ENCODE measurements around the gene BOK. TPM values are rescaled to one million over a fixed set of nuclear protein-coding genes. Genes with fewer than 3 reads are reported as not detected.

The BOK gene
- total RNA-seq, 4 donors from 2014 or later = 49.6 to 81.6 (median 71.4) TPM

DNA sequence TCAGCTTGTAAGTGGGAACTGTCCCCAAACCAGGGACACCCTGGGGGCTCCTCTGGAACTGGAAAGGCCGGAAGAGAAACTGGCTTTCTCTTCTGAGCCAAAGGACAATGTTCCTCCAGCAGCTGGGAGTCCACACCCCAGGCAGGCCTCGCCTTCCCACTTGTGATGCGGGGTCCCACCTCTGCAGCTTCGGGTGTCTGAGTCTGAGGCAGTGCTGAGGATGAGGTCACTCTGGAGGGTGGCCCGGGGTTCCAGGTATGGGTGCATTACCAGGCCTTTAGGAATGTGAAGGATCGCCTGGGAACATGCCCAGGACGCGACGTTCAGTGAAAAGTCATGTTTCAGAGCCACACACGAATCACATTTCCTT is 18.2 kb upstream of the BOK start:
- H3K4me3 ChIP-seq = peak overlapping the region; percentile 22 to 51 (median 32)
- no peak for DNase-seq (ENCODE audit: low spot score in 2 of 2)
- peaks cover 0 to 21% (median 8%) of the 10 kb centered on the region in 4 donors for H3K4me1 ChIP-seq
- H3K36me3 ChIP-seq = no peaks in the 10 kb centered on the region
- TF ChIP-seq, protein P1, sequence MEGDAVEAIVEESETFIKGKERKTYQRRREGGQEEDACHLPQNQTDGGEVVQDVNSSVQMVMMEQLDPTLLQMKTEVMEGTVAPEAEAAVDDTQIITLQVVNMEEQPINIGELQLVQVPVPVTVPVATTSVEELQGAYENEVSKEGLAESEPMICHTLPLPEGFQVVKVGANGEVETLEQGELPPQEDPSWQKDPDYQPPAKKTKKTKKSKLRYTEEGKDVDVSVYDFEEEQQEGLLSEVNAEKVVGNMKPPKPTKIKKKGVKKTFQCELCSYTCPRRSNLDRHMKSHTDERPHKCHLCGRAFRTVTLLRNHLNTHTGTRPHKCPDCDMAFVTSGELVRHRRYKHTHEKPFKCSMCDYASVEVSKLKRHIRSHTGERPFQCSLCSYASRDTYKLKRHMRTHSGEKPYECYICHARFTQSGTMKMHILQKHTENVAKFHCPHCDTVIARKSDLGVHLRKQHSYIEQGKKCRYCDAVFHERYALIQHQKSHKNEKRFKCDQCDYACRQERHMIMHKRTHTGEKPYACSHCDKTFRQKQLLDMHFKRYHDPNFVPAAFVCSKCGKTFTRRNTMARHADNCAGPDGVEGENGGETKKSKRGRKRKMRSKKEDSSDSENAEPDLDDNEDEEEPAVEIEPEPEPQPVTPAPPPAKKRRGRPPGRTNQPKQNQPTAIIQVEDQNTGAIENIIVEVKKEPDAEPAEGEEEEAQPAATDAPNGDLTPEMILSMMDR (IDR thresholded peaks at IDR 0.05) = no peak
- TF ChIP-seq EP300 (IDR thresholded peaks at IDR 0.05) (no peak), POLR2A (IDR thresholded peaks at IDR 0.05) (no peak)
- WGBS, 2 donors = 55% methylated on average over 10 of the region's 10 CpGs
- H3K27me3 ChIP-seq = peaks cover 0 to 37% of the 10 kb centered on the region in 2 donors
- H3K9me3 ChIP-seq = no peaks in the 10 kb centered on the region
- peak overlapping the region in 2 of 4 donors; percentile 7 to 48 for H3K27ac ChIP-seq

- Histone ChIP-seq H3K27me3 (peaks cover 0 to 42% of the 10 kb centered on the region in 2 donors), H3K4me1 (peaks cover 0 to 21% (median 8%) of the 10 kb centered on the region in 4 donors), H3K4me3 (peak overlapping the region; percentile 22 to 51 (median 32)), H3K9me3 (no peaks in the 10 kb centered on the region), H3K27ac (peak overlapping the region in 2 of 4 donors; percentile 7 to 48), H3K36me3 (no peaks in the 10 kb centered on the region)
- TF ChIP-seq, protein P1 (IDR thresholded peaks at IDR 0.05) = no peak
- TF ChIP-seq EP300 (IDR thresholded peaks at IDR 0.05) (no peak), POLR2A (IDR thresholded peaks at IDR 0.05) (no peak)
- DNase-seq (ENCODE audit: low spot score in 2 of 2) = peak in 1 of 2 donors; percentile 32
- 4 to 5% methylated on average over 34 to 47 of the region's 68 CpGs for WGBS, 2 donors
These were observed 17.6 kb upstream of the BOK start for GRCh38 chr2:241540771-241541561.

DNA sequence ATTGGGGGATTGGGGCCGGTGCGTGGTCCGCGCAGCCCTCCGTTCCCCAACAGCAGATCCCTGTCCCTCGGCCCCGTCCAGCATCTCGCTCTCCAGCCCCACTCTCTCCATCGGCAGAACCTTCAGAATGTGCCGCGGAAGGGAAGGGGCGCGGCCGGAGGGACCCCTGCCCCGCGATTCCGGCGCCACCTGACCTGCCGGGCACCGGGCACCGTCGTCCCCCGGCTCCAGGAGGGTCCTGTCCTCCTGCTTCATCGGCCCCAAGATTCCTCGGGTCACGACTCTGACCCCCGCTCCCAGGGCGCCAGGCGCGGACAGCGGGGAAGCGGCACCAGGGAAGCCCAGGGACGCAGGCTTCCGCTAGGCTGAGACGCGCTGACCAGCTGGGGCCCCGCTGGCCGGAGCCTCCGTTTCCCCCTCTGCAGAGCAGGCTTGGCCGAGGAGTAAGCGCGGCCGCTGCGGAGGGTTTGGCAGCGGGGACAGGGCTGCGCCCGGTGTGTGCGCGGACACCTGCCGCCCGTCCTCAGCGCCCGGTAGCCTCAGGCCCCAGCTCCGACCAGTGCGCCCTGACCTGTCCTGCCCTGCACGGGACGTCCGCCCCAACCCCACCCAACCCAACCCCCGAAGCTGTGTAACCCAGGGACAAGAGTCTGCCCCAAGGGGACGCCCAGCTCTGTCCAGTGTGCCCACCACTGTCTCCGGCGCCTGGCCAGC is 16.8 kb upstream of the BOK start:
- Histone ChIP-seq H3K27me3 (peaks cover 0 to 44% of the 10 kb centered on the region in 2 donors), H3K4me1 (peaks cover 0 to 23% (median 8%) of the 10 kb centered on the region in 4 donors), H3K36me3 (no peaks in the 10 kb centered on the region), H3K27ac (no peak overlapping the region), H3K4me3 (peak overlapping the region; percentile 15 to 51 (median 30)), H3K9me3 (no peaks in the 10 kb centered on the region)
- no peak for TF ChIP-seq POLR2A (IDR thresholded peaks at IDR 0.05)
- TF ChIP-seq, protein P1 (IDR thresholded peaks at IDR 0.05) = no peak
- TF ChIP-seq EP300 (IDR thresholded peaks at IDR 0.05) = no peak
- 7 to 22% methylated on average over 21 to 24 of the region's 62 CpGs for WGBS, 2 donors
- no peak for DNase-seq (ENCODE audit: low spot score in 2 of 2)

GRCh38 chr2:241542278-241542605 is 16.3 kb upstream of the BOK start:
- Histone ChIP-seq H3K9me3 (no peaks in the 10 kb centered on the region), H3K4me3 (no peak overlapping the region), H3K27ac (no peak overlapping the region), H3K36me3 (no peaks in the 10 kb centered on the region), H3K4me1 (peaks cover 0 to 29% (median 8%) of the 10 kb centered on the region in 4 donors), H3K27me3 (peaks cover 0 to 49% of the 10 kb centered on the region in 2 donors)
- no peak for TF ChIP-seq EP300 (IDR thresholded peaks at IDR 0.05)
- TF ChIP-seq, protein P1 (IDR thresholded peaks at IDR 0.05) = no peak
- no peak for TF ChIP-seq POLR2A (IDR thresholded peaks at IDR 0.05)
- DNase-seq (ENCODE audit: low spot score in 2 of 2) = no peak
- 61 to 64% methylated on average over 2 to 4 of the region's 15 CpGs for WGBS, 2 donors

DNA sequence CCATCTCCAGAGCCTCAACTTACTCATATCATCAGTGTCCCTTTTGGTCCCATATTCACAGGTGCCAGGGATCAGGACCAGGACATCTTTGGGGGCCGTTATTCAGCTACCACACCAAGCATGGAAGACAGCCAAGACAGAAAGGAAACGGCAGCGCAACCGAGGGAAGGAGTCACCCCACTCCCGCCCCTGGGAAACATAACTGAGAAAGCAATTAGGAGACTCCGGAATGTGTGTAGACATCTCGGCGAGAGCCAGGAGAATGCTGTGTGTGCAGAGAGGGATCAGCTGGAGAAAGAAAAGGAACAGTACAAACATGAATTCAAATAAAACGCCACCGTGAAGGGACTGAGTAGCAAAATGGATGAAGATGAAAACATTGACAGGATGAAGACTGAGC is 13.4 kb upstream of the BOK start:
- H3K4me3 ChIP-seq = no peak overlapping the region
- no peak overlapping the region for H3K27ac ChIP-seq
- 23 to 30% methylated on average over 10 of the region's 10 CpGs for WGBS, 2 donors
- no peak for DNase-seq (ENCODE audit: low spot score in 2 of 2)
- no peaks in the 10 kb centered on the region for H3K36me3 ChIP-seq
- H3K9me3 ChIP-seq = no peaks in the 10 kb centered on the region
- peaks cover 0 to 32% (median 8%) of the 10 kb centered on the region in 4 donors for H3K4me1 ChIP-seq
- TF ChIP-seq EP300 (IDR thresholded peaks at IDR 0.05) (no peak), POLR2A (IDR thresholded peaks at IDR 0.05) (no peak)
- TF ChIP-seq, protein P1 (IDR thresholded peaks at IDR 0.05) = no peak
- peaks cover 0 to 67% of the 10 kb centered on the region in 2 donors for H3K27me3 ChIP-seq

Data from tibial nerve (tissue), 4 donors.